ENCODE data around the gene EPS8.

The EPS8 gene

DNA sequence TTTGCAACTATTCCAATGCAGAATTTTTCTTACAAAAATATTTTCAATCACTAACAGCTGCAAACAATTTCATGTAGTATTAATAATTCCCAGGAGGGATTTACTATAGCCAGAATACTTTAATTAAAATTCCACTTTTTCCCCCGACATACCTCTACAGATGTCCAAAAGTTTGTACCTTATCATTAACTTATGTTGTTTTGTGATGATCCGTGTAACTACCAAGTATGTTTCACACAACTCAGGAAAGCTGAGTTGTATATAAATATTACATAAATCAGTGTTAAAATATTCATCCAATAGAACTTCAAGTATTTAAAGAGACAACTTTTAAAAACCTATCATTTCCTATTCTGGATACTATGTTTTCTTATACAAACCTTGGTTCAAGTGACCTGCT lies 2.4 kb downstream of the EPS8 start:
- H3K4me3 ChIP-seq (ENCODE audit: low read length), result no peak overlapping the region
- DNase-seq (ENCODE audit: low read depth), result no peak
- TF ChIP-seq, protein P1, sequence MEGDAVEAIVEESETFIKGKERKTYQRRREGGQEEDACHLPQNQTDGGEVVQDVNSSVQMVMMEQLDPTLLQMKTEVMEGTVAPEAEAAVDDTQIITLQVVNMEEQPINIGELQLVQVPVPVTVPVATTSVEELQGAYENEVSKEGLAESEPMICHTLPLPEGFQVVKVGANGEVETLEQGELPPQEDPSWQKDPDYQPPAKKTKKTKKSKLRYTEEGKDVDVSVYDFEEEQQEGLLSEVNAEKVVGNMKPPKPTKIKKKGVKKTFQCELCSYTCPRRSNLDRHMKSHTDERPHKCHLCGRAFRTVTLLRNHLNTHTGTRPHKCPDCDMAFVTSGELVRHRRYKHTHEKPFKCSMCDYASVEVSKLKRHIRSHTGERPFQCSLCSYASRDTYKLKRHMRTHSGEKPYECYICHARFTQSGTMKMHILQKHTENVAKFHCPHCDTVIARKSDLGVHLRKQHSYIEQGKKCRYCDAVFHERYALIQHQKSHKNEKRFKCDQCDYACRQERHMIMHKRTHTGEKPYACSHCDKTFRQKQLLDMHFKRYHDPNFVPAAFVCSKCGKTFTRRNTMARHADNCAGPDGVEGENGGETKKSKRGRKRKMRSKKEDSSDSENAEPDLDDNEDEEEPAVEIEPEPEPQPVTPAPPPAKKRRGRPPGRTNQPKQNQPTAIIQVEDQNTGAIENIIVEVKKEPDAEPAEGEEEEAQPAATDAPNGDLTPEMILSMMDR (conservative IDR thresholded peaks at IDR 0.05; ENCODE audit: low read depth, low read length), result no peak

DNA sequence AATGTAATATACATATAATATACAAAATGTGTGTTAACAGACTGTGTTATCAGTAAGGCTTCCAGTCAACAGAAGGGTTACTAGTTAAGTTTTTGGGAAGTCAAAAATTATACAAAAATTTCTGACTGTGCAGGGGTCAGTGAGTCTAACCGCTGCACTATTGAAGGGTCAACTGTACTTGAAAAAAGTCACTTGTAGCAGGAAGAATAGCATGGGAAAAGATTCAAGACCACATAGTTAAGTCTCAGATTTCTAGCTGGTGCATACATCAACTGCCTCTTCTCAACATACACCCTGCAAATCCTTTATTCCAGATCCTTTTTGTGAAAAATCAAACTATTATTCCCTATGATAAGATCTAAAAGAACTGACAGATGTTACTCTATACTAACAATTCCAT lies 5.9 kb downstream of the EPS8 start:
- no peak for DNase-seq (ENCODE audit: low read depth)
- TF ChIP-seq, protein P1 (conservative IDR thresholded peaks at IDR 0.05; ENCODE audit: low read depth, low read length), result no peak
- H3K4me3 ChIP-seq (ENCODE audit: low read length), result no peak overlapping the region

DNA sequence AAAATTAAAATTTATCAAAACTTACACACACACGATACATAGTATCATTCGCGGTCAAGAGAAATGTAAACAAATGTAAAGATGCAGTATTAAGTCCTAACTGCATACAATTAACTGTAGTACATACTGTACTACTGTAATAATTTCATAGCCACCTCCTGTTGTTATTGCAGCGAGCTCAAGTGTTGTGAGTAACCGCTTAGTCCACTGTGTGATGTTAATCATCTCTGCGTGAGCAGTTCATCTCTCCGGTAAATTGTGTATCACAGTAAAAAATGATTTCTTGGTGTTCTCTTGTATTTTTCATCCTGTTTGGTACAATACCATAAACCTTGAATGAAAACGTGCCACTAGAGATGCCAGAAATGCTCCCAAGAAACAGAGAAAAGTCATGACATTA lies 6.5 kb downstream of the EPS8 start:
- no peak overlapping the region for H3K4me3 ChIP-seq (ENCODE audit: low read length)
- TF ChIP-seq, protein P1 (conservative IDR thresholded peaks at IDR 0.05; ENCODE audit: low read depth, low read length), result no peak
- no peak for DNase-seq (ENCODE audit: low read depth)

DNA sequence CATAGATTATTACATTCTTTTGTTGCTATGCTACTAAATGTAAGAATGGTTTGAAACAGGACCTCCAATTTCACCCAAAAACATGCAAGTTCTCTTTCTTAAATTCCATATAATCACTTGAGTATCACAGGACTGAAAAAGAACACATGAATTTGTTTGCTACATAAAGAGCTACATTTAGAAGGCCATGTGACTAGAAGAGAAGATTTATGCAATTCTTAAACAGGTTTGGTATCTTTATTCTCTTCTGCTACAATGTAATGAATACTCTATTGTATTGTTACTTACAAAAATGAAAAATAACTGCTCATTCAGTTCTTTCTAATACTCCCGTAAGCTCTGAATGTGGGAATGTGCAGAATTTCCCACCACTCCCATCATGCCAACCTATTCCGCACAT lies 9.3 kb downstream of the EPS8 start:
- no peak overlapping the region for H3K4me3 ChIP-seq (ENCODE audit: low read length)
- DNase-seq (ENCODE audit: low read depth), result no peak
- TF ChIP-seq, protein P1 (conservative IDR thresholded peaks at IDR 0.05; ENCODE audit: low read depth, low read length), result no peak

- H3K4me3 ChIP-seq (ENCODE audit: low read length), result no peak overlapping the region
- DNase-seq (ENCODE audit: low read depth), result peak; percentile 26
- TF ChIP-seq, protein P1 (conservative IDR thresholded peaks at IDR 0.05; ENCODE audit: low read depth, low read length), result no peak
Observed at GRCh38 chr12:15778126-15778525, 11.1 kb downstream of the EPS8 start.

GRCh38 chr12:15777355-15778012 lies 11.7 kb downstream of the EPS8 start:
- no peak for DNase-seq (ENCODE audit: low read depth)
- TF ChIP-seq, protein P1 (conservative IDR thresholded peaks at IDR 0.05; ENCODE audit: low read depth, low read length), result no peak
- no peak overlapping the region for H3K4me3 ChIP-seq (ENCODE audit: low read length)

- no peak overlapping the region for H3K4me3 ChIP-seq (ENCODE audit: low read length)
- no peak for DNase-seq (ENCODE audit: low read depth)
- TF ChIP-seq, protein P1 (conservative IDR thresholded peaks at IDR 0.05; ENCODE audit: low read depth, low read length), result no peak
Observed at GRCh38 chr12:15776532-15776931, 12.7 kb downstream of the EPS8 start.

Measured in retinal pigment epithelial cell (primary cell).